Measurements from ENCODE around the gene GNG3. TPM values are rescaled to one million over a fixed set of nuclear protein-coding genes. Genes with fewer than 3 reads are reported as not detected.
"Not testable (repeated sequence)": the region's sequence is repeated elsewhere in the genome, so short reads cannot be mapped to it uniquely, and the experiment has no call there.

Gene GNG3
- polyA plus RNA-seq, 1 donor = 10.9 TPM

GRCh38 chr11:62687508-62688396 lies 19.7 kb upstream of the GNG3 start:
- Histone ChIP-seq H3K27ac (ENCODE audit: low read length) (no peak overlapping the region), H3K36me3 (ENCODE audit: control insufficient read depth, insufficient read depth, low read length) (peaks cover 29% of the 10 kb centered on the region), H3K27me3 (ENCODE audit: control insufficient read depth, insufficient read depth, low read length) (peaks cover 15% of the 10 kb centered on the region), H3K9me3 (ENCODE audit: control insufficient read depth, low read depth, low read length) (peaks cover 4% of the 10 kb centered on the region), H3K4me3 (ENCODE audit: low read length) (peak overlapping the region; percentile 34), H3K4me1 (ENCODE audit: control insufficient read depth, insufficient read depth, low read length) (no peaks in the 10 kb centered on the region)
- DNase-seq = peak in 1 of 2 donors; percentile 22
- no CpG with 5 or more reads among the region's 74 CpGs for WGBS (ENCODE audit: insufficient coverage, low lambda C conversion rate)

DNA sequence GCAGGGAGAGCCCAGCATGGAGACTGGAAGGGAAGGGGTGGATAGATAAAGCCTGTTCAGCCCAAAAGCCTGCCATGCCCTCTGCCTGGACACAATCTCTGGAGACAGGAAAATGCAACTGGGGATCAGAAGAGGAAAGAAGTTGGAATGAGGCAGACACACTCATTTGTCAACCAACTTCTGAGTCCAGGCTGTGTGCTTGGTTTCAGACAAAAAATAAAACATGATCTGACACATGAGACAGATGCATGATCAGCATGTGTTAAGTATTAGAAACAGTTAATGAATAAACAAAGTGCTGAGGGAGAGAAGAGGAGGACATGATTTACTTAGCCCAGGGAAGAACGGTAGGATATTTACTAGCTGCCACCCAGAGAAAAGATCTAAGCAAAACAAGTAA lies 19.0 kb upstream of the GNG3 start:
- Histone ChIP-seq H3K9me3 (ENCODE audit: control insufficient read depth, low read depth, low read length) (peaks cover 4% of the 10 kb centered on the region), H3K36me3 (ENCODE audit: control insufficient read depth, insufficient read depth, low read length) (peaks cover 35% of the 10 kb centered on the region), H3K4me1 (ENCODE audit: control insufficient read depth, insufficient read depth, low read length) (no peaks in the 10 kb centered on the region), H3K4me3 (ENCODE audit: low read length) (peak overlapping the region; percentile 34), H3K27ac (ENCODE audit: low read length) (no peak overlapping the region), H3K27me3 (ENCODE audit: control insufficient read depth, insufficient read depth, low read length) (peaks cover 15% of the 10 kb centered on the region)
- DNase-seq = no peak
- no CpG with 5 or more reads among the region's 1 CpG for WGBS (ENCODE audit: insufficient coverage, low lambda C conversion rate)

DNA sequence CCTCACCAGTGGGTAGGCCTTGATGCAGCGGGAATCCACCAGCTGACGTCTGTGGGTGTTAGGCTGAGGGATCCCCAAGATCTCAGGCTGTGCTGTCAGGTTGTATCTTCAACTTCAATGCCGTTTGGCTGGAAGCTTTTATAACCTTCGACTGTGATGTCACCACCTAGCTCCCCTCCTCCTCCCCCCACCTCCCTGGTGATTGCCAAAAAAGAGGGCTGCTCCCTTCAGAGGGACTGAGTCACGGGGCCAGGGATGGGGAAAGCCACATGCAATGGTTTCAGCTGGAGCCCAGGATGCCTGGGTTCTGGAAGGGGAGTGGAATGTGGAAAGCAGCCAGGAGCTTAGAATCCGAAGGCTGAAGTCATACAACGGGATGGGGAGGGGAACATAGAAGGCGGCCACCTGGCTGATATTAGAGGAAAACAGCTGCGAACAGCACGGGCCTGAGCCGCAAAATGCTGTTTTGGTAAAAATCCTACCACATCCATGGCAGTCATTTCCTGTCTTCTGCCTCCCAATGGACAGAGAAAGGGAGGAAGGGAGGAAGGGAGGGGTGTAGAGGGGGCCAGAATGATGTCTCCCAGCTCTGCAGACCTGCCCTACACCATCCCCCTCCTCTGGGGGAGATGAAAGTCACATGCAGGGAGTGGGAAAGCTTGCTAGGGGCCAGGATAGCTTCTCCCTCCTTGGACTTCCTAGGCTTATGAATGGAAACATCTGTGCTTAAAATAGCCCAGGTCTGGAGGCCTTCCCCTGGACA lies 17.9 kb upstream of the GNG3 start, which contains the start of gene LRRN4CL:
TSS of gene LRRN4CL (minus strand) at position 110 of the 763 bp plus-strand sequence. CDS start 1,022 bp downstream, outside the sequence.
- WGBS (ENCODE audit: insufficient coverage, low lambda C conversion rate) = no CpG with 5 or more reads among the region's 11 CpGs
- Histone ChIP-seq H3K4me1 (ENCODE audit: control insufficient read depth, insufficient read depth, low read length) (no peaks in the 10 kb centered on the region), H3K36me3 (ENCODE audit: control insufficient read depth, insufficient read depth, low read length) (peaks cover 40% of the 10 kb centered on the region), H3K4me3 (ENCODE audit: low read length) (peak within 1 kb of the TSS; percentile 34), H3K9me3 (ENCODE audit: control insufficient read depth, low read depth, low read length) (peaks cover 4% of the 10 kb centered on the region), H3K27ac (ENCODE audit: low read length) (peak within 1 kb of the TSS; percentile 67), H3K27me3 (ENCODE audit: control insufficient read depth, insufficient read depth, low read length) (peaks cover 15% of the 10 kb centered on the region)
- peak in 1 of 2 donors; percentile 46 for DNase-seq

DNA sequence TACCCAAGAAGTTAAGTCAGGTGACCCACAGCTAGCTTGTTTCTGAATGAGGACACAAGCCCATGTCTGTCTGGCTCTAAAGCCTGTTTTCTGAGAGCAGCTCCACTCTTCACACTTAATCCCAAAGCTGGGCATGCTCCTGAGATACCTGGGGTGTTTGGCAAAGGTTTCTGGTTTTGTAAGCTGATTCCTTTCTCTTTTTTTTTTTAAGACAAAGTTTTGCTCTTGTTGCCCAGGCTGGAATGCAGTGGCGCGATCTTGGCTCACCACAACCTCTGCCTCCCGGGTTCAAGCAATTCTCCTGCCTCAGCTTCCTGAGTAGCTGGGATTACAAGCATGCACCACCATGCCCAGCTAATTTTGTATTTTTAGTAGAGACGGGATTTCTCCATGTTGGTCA lies 13.9 kb upstream of the GNG3 start:
- DNase-seq; H3K27me3 ChIP-seq (ENCODE audit: control insufficient read depth, insufficient read depth, low read length); H3K4me1 ChIP-seq (ENCODE audit: control insufficient read depth, insufficient read depth, low read length); H3K4me3 ChIP-seq (ENCODE audit: low read length); H3K27ac ChIP-seq (ENCODE audit: low read length); H3K9me3 ChIP-seq (ENCODE audit: control insufficient read depth, low read depth, low read length): not testable (repeated sequence)
- H3K36me3 ChIP-seq (ENCODE audit: control insufficient read depth, insufficient read depth, low read length) = peaks cover 40% of the 10 kb centered on the region
- WGBS (ENCODE audit: insufficient coverage, low lambda C conversion rate) = no CpG with 5 or more reads among the region's 4 CpGs

DNA sequence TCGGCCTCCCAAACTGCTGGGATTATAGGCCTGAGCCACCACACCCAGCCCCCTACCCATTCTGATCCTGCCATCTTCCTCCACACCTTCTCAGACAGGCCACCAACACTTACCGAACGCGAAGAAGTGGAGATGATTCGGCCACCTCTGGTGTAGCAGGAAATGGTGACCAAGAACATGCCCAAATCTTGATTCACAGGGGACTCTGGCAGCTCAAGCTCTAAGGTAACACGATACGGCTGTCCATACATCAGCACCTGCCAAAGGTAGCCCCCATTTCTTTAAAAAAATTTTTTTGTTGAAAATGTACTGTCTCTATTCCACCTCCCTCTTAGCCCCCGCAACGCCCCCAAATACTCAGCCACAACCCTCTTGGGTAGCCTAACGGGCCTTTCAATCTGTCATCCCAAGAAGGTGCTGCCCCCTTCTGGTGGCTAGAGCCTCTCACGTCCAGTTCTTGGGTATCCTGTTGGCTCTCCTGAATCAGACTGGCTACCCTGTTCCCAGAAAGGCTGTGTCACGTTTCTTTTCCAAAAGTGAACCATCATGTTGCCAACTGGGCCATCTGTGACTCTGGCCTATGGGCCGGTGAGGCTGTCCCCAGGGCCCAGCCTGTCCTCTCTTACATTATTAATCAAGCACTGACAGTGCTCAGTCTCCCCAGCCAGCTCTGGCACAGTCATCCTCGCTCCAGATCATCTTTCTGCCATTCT lies 12.9 kb upstream of the GNG3 start:
- Histone ChIP-seq H3K27me3 (ENCODE audit: control insufficient read depth, insufficient read depth, low read length) (no peaks in the 10 kb centered on the region), H3K4me1 (ENCODE audit: control insufficient read depth, insufficient read depth, low read length) (no peaks in the 10 kb centered on the region), H3K9me3 (ENCODE audit: control insufficient read depth, low read depth, low read length) (no peaks in the 10 kb centered on the region), H3K27ac (ENCODE audit: low read length) (no peak overlapping the region), H3K4me3 (ENCODE audit: low read length) (no peak overlapping the region), H3K36me3 (ENCODE audit: control insufficient read depth, insufficient read depth, low read length) (peaks cover 40% of the 10 kb centered on the region)
- WGBS (ENCODE audit: insufficient coverage, low lambda C conversion rate) = no CpG with 5 or more reads among the region's 14 CpGs
- peak in 1 of 2 donors; percentile 49 for DNase-seq

DNA sequence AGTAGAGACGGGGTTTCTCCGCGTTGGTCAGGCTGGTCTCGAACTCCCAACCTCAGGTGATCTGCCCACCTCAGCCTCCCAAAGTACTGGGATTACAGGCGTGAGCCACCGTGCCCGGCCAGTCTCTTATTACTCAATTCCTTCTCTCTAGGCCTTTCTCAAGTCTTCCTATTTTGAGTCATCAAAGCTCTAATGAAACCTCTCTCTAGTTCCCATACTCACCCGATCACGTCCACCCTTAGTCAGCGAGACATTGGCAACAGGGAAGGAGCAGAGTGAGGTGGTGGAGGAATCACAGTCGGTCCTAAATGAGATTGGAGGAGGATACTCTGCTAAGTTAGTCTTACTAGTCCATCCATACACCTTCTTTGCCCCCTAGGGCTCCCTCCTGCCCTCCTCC lies 5.2 kb upstream of the GNG3 start:
- no peak for DNase-seq
- Histone ChIP-seq H3K27ac (ENCODE audit: low read length) (no peak overlapping the region), H3K36me3 (ENCODE audit: control insufficient read depth, insufficient read depth, low read length) (peaks cover 11% of the 10 kb centered on the region), H3K4me3 (ENCODE audit: low read length) (no peak overlapping the region), H3K9me3 (ENCODE audit: control insufficient read depth, low read depth, low read length) (no peaks in the 10 kb centered on the region), H3K4me1 (ENCODE audit: control insufficient read depth, insufficient read depth, low read length) (peaks cover 19% of the 10 kb centered on the region), H3K27me3 (ENCODE audit: control insufficient read depth, insufficient read depth, low read length) (no peaks in the 10 kb centered on the region)
- WGBS (ENCODE audit: insufficient coverage, low lambda C conversion rate) = no CpG with 5 or more reads among the region's 11 CpGs

GRCh38 chr11:62703921-62704320 lies 3.6 kb upstream of the GNG3 start:
- H3K27ac ChIP-seq (ENCODE audit: low read length); H3K4me3 ChIP-seq (ENCODE audit: low read length); H3K9me3 ChIP-seq (ENCODE audit: control insufficient read depth, low read depth, low read length); DNase-seq; H3K27me3 ChIP-seq (ENCODE audit: control insufficient read depth, insufficient read depth, low read length): not testable (repeated sequence)
- WGBS (ENCODE audit: insufficient coverage, low lambda C conversion rate) = no CpG with 5 or more reads among the region's 4 CpGs
- H3K36me3 ChIP-seq (ENCODE audit: control insufficient read depth, insufficient read depth, low read length) = peaks cover 13% of the 10 kb centered on the region
- peaks cover 35% of the 10 kb centered on the region for H3K4me1 ChIP-seq (ENCODE audit: control insufficient read depth, insufficient read depth, low read length)

- DNase-seq = peak in 1 of 2 donors; percentile 37
- WGBS (ENCODE audit: insufficient coverage, low lambda C conversion rate) = no CpG with 5 or more reads among the region's 7 CpGs
- peak overlapping the region; percentile 90 for H3K4me3 ChIP-seq (ENCODE audit: low read length)
- no peaks in the 10 kb centered on the region for H3K27me3 ChIP-seq (ENCODE audit: control insufficient read depth, insufficient read depth, low read length)
- peaks cover 17% of the 10 kb centered on the region for H3K36me3 ChIP-seq (ENCODE audit: control insufficient read depth, insufficient read depth, low read length)
- H3K9me3 ChIP-seq (ENCODE audit: control insufficient read depth, low read depth, low read length) = no peaks in the 10 kb centered on the region
- H3K27ac ChIP-seq (ENCODE audit: low read length) = peak overlapping the region; percentile 81
- peaks cover 42% of the 10 kb centered on the region for H3K4me1 ChIP-seq (ENCODE audit: control insufficient read depth, insufficient read depth, low read length)
Observed at GRCh38 chr11:62705413-62705812, 2.1 kb upstream of the GNG3 start.

- 0% methylated on average over 2 of the region's 73 CpGs for WGBS (ENCODE audit: insufficient coverage, low lambda C conversion rate)
- Histone ChIP-seq H3K27ac (ENCODE audit: low read length) (peak overlapping the region; percentile 81), H3K4me3 (ENCODE audit: low read length) (peak overlapping the region; percentile 90), H3K9me3 (ENCODE audit: control insufficient read depth, low read depth, low read length) (no peaks in the 10 kb centered on the region), H3K27me3 (ENCODE audit: control insufficient read depth, insufficient read depth, low read length) (no peaks in the 10 kb centered on the region), H3K4me1 (ENCODE audit: control insufficient read depth, insufficient read depth, low read length) (peaks cover 44% of the 10 kb centered on the region), H3K36me3 (ENCODE audit: control insufficient read depth, insufficient read depth, low read length) (peaks cover 20% of the 10 kb centered on the region)
- peak; percentile 90 to 92 for DNase-seq
Observed at GRCh38 chr11:62705880-62706849, 1.3 kb upstream of the GNG3 start.
